Heart right ventricle (tissue), 16 donors: ENCODE measurements around the gene ALG12. TPM values are rescaled to one million over a fixed set of nuclear protein-coding genes. Genes with fewer than 3 reads are reported as not detected.

ENCODE experiments used
- ATAC-seq, 8 donors: fragments of 200-7000 bp; cut with Tn5 transposase; one replicate each; pipeline ENCODE4 v1.9.1; 2020; ENCODE audit warnings: mild to moderate bottlenecking in 8 of 8, moderate library complexity in 8 of 8, moderate number of reproducible peaks in 1 of 8
- DNase-seq, 2 donors: peaks; one replicate each; pipeline ENCODE4 v3.0.0-alpha.2; 2020
- H3K27ac ChIP-seq, 10 donors: fragments of 200-600 bp; sonication (generic) in 2 of 10; one replicate each; pipeline versions ENCODE4 v1.5.0 to v1.8.0; 2020 to 2022; ENCODE audit warnings: mild to moderate bottlenecking in 3 of 10
- H3K27me3 ChIP-seq, 7 donors: fragments of 200-600 bp; one replicate each; pipeline ENCODE4 v1.8.0; 2021 to 2022; ENCODE audit warnings: mild to moderate bottlenecking in 2 of 7
- H3K36me3 ChIP-seq, 9 donors: fragments of 200-600 bp; sonication (generic) in 1 of 9; one replicate each; pipeline versions ENCODE4 v1.5.0 to v1.8.0; 2020 to 2022; ENCODE audit warnings: mild to moderate bottlenecking in 2 of 9
- H3K4me1 ChIP-seq, 9 donors: fragments of 200-600 bp; sonication (generic) in 1 of 9; one replicate each; pipeline versions ENCODE4 v1.5.0 to v1.8.0; 2020 to 2022; ENCODE audit warnings: mild to moderate bottlenecking in 4 of 9
- H3K4me3 ChIP-seq, 10 donors: fragments of 200-600 bp; sonication (generic) in 2 of 10; one replicate each; pipeline versions ENCODE4 v1.5.0 to v1.8.0; 2020 to 2022; ENCODE audit warnings: mild to moderate bottlenecking in 7 of 10, moderate library complexity in 2 of 10
- H3K9me3 ChIP-seq, 11 donors: fragments of 200-600 bp in 10 of 11; sonication (generic) in 2 of 11; one replicate each; pipeline versions ENCODE4 v1.5.0 to v1.8.0; 2013 to 2022; ENCODE audit warnings: mild to moderate bottlenecking in 2 of 11, control low read depth in 1 of 11, moderate library complexity in 1 of 11
- CTCF ChIP-seq, 9 donors: fragments of 200-600 bp; sonication (generic) in 2 of 9; IDR thresholded peaks; one replicate each; pipeline versions ENCODE4 v1.5.0 to v1.8.0; 2021 to 2022; ENCODE audit warnings: antibody characterized with exemption in 9 of 9, mild to moderate bottlenecking in 5 of 9, moderate library complexity in 1 of 9
- WGBS, 2 donors: extraction: QIAGEN DNeasy Blood & Tissue Kit; methylation state at CpG; one replicate each; pipeline ENCODE4 v1.1.7; 2013; ENCODE audit warnings: inconsistent platforms in 1 of 2; 5-methylcytosine and 5-hydroxymethylcytosine counted together
- intact Hi-C, 10 donors: fragments of 100-400 bp; cut with DNase I; formaldehyde crosslinking; loops; one replicate each; pipeline versions ENCODE4 v1.11.1 to v1.14.2; 2022
- polyA plus RNA-seq, 2 donors: library from polyadenylated mRNA; stranded (reverse); fragments of 200-250 nt; gene quantifications; one replicate each; pipeline ENCODE4 v1.2.3, GENCODE V29; 2013
- total RNA-seq, 10 donors: library from RNA; stranded (reverse); fragmentation: NEBNext Ultra II Directional in 3 of 10; extraction: Animal tissue kit (Norgen Biotek cat#: 25700) in 3 of 10; gene quantifications; one replicate each; pipeline versions ENCODE4 v1.2.1 to v1.2.4, GENCODE V29; 2021 to 2023
- donor health status: Arrhythmogenic right ventricular cardiomyopathy.
- donor health status: ischemic (EF 13 %, LVEDD 7.1; RV severe dilation, severe dysfunction).
- donor health status: healthy with polysubstance abuse.
- donor health status: DM: no; HTN: yes; CAD: no.
- donor health status: DM: no; HTN: no; CAD: no.
- donor health status: ischemic (EF 25% LVEDD 6.9; RV normal size, moderate dysfunction).
- donor health status: ischemic (EF 25% LVEDD 5.7; RV mildly dilated, moderate dysfunction).
- donor health status: healthy.
- donor health status: DM: yes; HTN: yes; CAD: no.
- donor health status: Ischemic cardiomyopathy.
- donor health status: ischemic (EF 35%, LVEDD 5.7; RV mildly dilated, moderate dysfunction).
- donor health status: nonischemic (EF 11% LVEDD 7.7; RV severe dilation, severe dysfunction).
- donor health status: DM: yes; HTN: yes; CAD: no.
- donor health status: PGD.
- donor health status: ischemic (EF 29% LVEDD 5.4; RV normal size, mild dysfunction).
- donor health status: nonischemic (EF 23%, LVEDD 6.1; RV moderate dilation, normal function).

The ALG12 gene
- total and polyA plus RNA-seq, 12 donors: 9.6 to 19.8 (median 14.1) TPM

- Histone ChIP-seq H3K4me1 (peaks cover 3 to 14% (median 9%) of the 10 kb centered on the region in 9 donors), H3K36me3 (peaks cover 0 to 58% (median 23%) of the 10 kb centered on the region in 9 donors), H3K4me3 (no peak overlapping the region), H3K27ac (no peak overlapping the region), H3K27me3 (no peaks in the 10 kb centered on the region), H3K9me3 (no peaks in the 10 kb centered on the region)
- ATAC-seq: no peak
- DNase-seq: no peak
- WGBS, 2 donors: 95 to 96% methylated on average over 14 of the region's 14 CpGs
- no peak for TF ChIP-seq CTCF (IDR thresholded peaks at IDR 0.05)
- intact Hi-C loops: loop anchor here in 5 of 10 donors (5.0 to 10.0 kb wide), 4 partner anchors 51 to 149 kb away; no protein-coding TSS in a partner anchor
These were observed 4.8 kb downstream of the ALG12 start for GRCh38 chr22:49913446-49913845.

- no peak for DNase-seq
- no peak for TF ChIP-seq CTCF (IDR thresholded peaks at IDR 0.05)
- Histone ChIP-seq H3K4me1 (peaks cover 3 to 14% (median 9%) of the 10 kb centered on the region in 9 donors), H3K27ac (no peak overlapping the region), H3K9me3 (no peaks in the 10 kb centered on the region), H3K36me3 (peaks cover 0 to 62% (median 23%) of the 10 kb centered on the region in 9 donors), H3K27me3 (no peaks in the 10 kb centered on the region), H3K4me3 (no peak overlapping the region)
- 96 to 97% methylated on average over 14 of the region's 14 CpGs for WGBS, 2 donors
- intact Hi-C loops: loop anchor here in 5 of 10 donors (5.0 to 10.0 kb wide), 4 partner anchors 51 to 148 kb away; no protein-coding TSS in a partner anchor
- no peak for ATAC-seq
These were observed 5.2 kb downstream of the ALG12 start for GRCh38 chr22:49913026-49913425.

DNA sequence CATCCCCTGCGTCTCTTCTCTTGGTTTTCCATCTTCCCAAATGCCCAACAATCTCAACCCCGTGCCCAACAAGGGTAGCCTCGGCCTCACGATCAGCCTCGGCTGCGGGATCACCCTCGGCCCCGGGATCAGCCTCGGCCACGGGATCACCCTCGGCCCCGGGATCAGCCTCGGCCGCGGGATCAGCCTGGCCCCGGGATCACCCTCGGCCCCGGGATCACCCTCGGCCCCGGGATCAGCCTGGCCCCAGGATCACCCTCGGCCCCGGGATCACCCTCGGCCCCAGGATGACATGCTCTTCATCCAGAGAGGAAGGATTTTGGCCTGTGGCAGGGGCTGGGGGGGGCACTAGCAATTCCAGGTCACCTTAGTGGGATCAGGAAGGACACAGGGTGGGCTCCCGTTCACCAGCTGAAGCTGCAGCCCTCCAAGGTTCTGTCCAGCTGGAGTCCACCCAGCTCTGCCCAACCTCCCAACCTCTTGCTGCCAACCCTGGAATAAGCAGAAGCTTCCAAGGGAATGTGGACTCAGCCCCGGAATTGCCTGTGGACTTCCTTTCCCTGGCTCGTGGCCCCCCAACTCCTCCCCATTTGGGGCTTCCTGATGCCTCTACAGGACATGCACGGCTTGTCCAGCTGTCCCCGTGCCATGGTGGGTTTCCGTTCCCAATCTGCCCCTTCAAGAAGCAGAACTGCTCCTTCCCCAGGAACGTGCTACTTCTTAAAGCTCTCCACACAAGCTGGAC, 6.2 kb downstream of the ALG12 start:
- H3K27ac ChIP-seq: no peak overlapping the region
- peaks cover 0 to 5% (median 2%) of the 10 kb centered on the region in 9 donors for H3K4me1 ChIP-seq
- 95% methylated on average over 30 of the region's 30 CpGs for WGBS, 2 donors
- ATAC-seq (no peak), DNase-seq (no peak)
- no peaks in the 10 kb centered on the region for H3K9me3 ChIP-seq
- H3K4me3 ChIP-seq: no peak overlapping the region
- intact Hi-C loops: loop anchor here in 5 of 10 donors (5.0 to 10.0 kb wide), 4 partner anchors 50 to 147 kb away; no protein-coding TSS in a partner anchor
- peaks cover 0 to 72% (median 32%) of the 10 kb centered on the region in 9 donors for H3K36me3 ChIP-seq
- H3K27me3 ChIP-seq: no peaks in the 10 kb centered on the region
- TF ChIP-seq CTCF (IDR thresholded peaks at IDR 0.05): no peak

DNA sequence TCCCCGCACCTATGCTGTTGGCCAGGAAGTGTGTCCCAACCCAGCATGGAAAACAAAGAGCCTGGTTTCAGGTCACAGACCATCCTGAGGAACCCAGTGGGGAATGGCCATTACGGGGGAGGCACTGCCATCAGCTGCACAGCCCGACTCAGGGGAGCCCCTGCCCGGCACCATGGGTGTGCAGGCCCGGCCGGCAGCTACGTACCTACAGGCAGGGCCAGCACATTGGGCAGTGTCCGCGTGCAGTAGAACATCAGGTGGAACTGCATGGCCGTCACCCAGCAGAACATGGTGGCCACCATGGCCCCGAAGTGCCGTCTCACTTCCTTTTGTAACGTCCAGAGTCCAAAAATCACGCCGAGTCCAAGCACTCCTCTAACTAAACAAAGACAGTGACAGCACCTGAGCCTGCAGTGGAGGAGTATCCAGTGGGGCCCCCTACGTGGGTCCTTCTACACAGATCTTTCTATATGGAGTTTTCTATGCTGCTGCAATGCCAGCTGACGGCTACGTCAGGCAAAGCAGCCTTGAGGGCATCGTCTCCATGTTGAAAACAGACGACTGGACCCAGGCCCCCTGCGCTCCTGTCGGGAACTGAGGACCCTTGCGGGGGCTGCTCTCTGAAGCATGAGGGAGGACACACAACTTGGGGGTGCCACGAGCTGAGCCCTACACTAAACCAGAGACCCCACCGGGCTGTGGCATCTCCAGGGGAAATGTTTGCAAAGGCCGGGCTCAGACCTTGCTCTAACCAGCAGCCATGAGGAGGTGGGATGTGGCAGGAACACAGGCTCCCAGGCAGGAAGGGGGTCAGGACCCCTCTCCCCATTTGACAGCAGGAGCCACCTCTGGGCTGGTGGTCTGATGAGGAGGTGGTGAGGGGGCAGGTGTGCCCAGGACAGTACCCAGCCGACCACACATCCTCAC, 7.7 kb downstream of the ALG12 start:
- H3K4me3 ChIP-seq: no peak overlapping the region
- H3K9me3 ChIP-seq: no peaks in the 10 kb centered on the region
- H3K36me3 ChIP-seq: peaks cover 0 to 87% (median 32%) of the 10 kb centered on the region in 9 donors
- H3K27ac ChIP-seq: no peak overlapping the region
- 93 to 94% methylated on average over 27 of the region's 27 CpGs for WGBS, 2 donors
- no peak for TF ChIP-seq CTCF (IDR thresholded peaks at IDR 0.05)
- DNase-seq (no peak), ATAC-seq (no peak)
- H3K27me3 ChIP-seq: no peaks in the 10 kb centered on the region
- H3K4me1 ChIP-seq: no peaks in the 10 kb centered on the region
- intact Hi-C loops: loop anchor here in 5 of 10 donors (5.0 to 10.0 kb wide), 4 partner anchors 48 to 146 kb away; no protein-coding TSS in a partner anchor
